ES-I3 (cell line): Measurements from ENCODE around the gene MLKL.

Experiments used
- H3K36me3 ChIP-seq: 2 replicates; pipeline ENCODE4 v1.6.1; 2013; ENCODE audit warnings: mild to moderate bottlenecking, low read length, control low read depth, moderate library complexity; ENCODE audit not compliant: insufficient read depth
- H3K4me1 ChIP-seq: 2 replicates; pipeline ENCODE4 v1.6.1; 2013; ENCODE audit warnings: mild to moderate bottlenecking, control low read depth, low read length; ENCODE audit not compliant: insufficient read depth
- H3K9ac ChIP-seq: 2 replicates; pipeline ENCODE4 v1.6.1; 2013; ENCODE audit warnings: low read depth, mild to moderate bottlenecking, low read length, moderate library complexity
- H3K9me3 ChIP-seq: 2 replicates; pipeline ENCODE4 v1.6.1; 2013; ENCODE audit warnings: mild to moderate bottlenecking, low read length, moderate library complexity; ENCODE audit not compliant: control insufficient read depth, insufficient read depth

The MLKL gene

DNA sequence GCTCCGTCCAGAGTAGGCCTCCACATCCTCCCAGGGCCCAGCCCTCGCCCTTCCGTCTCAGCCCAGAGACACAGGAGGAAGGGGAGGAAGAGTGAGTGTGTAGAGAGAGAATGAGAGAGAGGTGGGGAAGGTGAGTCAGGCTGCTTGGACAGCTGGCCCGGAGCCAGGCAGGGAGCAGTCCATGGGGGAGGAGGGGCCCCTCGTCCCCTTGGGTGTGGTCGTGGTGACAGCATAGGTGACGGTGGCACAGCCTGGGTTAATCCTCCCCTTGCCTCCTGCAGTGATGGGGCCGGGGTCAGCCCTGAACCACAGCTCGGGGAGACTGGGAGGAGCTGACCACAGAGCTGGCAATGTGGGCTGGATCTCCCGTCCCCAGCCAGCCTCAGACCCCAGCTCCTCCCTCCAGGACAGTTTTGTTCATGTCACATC, 37.5 kb upstream of the MLKL start:
- Histone ChIP-seq H3K4me1 (peaks cover 35% of the 10 kb centered on the region), H3K36me3 (no peaks in the 10 kb centered on the region), H3K9me3 (no peaks in the 10 kb centered on the region), H3K9ac (no peak overlapping the region)

- Histone ChIP-seq H3K4me1 (peaks cover 35% of the 10 kb centered on the region), H3K9ac (no peak overlapping the region), H3K9me3 (no peaks in the 10 kb centered on the region), H3K36me3 (no peaks in the 10 kb centered on the region)
These were observed 36.9 kb upstream of the MLKL start for GRCh38 chr16:74737521-74737920.

DNA sequence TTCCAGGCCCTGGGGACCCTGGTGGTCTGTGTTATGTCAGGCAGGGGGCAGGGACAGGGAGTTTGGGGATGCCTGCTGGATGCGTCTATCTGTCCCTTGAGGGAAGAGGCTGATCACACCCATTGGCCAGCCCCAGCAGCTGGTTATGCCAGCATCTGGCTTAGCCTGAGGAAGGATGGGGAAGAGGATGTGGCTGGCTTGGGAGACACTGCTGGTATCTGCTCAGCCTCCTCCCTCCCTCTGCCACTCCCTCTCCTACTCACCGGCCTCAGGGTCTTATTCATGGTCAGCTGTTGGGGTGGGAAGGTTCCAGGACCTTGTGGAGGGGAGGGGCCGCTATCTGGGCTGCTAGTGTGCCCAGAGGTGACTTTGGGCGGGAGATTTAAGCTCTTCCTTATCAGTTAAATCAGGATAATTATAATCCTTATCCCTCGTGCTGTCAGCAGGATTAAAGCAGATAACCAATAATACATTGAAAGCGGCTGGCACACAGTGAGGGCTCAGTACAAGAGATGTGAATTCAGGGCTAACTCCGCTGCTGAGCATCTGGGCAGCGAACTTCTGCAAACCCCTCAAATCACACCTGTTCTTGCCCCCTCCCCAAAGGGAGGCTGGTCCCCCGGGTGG, 36.0 kb upstream of the MLKL start:
- H3K9ac ChIP-seq = no peak overlapping the region
- no peaks in the 10 kb centered on the region for H3K36me3 ChIP-seq
- H3K9me3 ChIP-seq = no peaks in the 10 kb centered on the region
- peaks cover 30% of the 10 kb centered on the region for H3K4me1 ChIP-seq

GRCh38 chr16:74735554-74735953, 34.9 kb upstream of the MLKL start:
- Histone ChIP-seq H3K9me3 (no peaks in the 10 kb centered on the region), H3K36me3 (no peaks in the 10 kb centered on the region), H3K9ac (no peak overlapping the region), H3K4me1 (peaks cover 31% of the 10 kb centered on the region)

- Histone ChIP-seq H3K9me3 (no peaks in the 10 kb centered on the region), H3K9ac (no peak overlapping the region), H3K36me3 (no peaks in the 10 kb centered on the region), H3K4me1 (peaks cover 36% of the 10 kb centered on the region)
These were observed 34.4 kb upstream of the MLKL start for GRCh38 chr16:74735162-74735452.

DNA sequence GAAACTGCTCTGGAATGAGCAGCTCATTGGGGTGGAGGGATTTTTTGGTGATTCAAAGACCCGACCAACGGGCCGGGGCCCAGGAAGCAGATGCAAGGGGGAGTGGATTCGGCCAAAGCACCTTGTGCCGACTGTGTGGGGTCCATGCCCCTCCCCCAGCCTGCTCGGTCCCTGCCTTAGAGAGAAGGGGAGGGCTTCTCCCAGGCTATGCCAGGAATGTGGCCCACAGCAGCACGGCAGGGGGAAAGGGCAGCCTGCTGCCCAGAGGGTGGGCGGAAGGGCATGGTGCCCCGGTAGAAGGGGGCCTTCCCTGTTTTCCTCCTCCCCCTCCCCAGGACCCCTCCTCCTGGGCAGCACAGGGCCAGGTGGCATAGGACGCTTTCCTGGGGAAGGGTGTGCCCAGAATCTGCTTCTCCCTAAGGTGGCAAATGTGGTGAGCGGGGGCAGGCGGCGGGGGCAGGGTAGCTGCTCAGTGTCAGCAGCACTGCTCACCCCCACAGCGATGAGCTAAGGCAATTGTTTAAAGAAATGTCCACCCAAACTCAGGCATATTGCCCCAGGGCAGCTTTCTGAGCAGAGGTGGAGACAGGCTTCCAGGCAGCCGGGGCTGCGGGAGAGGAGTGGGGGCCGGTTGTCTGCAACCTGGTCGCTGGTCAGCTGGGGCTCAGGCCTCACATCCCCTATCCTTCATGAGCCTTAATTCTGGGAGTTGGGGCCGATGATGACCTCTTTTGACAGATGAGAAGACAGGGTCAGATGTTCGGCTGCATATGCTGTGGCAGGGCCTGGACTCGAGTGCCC, 33.9 kb upstream of the MLKL start:
- Histone ChIP-seq H3K9me3 (no peaks in the 10 kb centered on the region), H3K9ac (no peak overlapping the region), H3K4me1 (peaks cover 41% of the 10 kb centered on the region), H3K36me3 (no peaks in the 10 kb centered on the region)

DNA sequence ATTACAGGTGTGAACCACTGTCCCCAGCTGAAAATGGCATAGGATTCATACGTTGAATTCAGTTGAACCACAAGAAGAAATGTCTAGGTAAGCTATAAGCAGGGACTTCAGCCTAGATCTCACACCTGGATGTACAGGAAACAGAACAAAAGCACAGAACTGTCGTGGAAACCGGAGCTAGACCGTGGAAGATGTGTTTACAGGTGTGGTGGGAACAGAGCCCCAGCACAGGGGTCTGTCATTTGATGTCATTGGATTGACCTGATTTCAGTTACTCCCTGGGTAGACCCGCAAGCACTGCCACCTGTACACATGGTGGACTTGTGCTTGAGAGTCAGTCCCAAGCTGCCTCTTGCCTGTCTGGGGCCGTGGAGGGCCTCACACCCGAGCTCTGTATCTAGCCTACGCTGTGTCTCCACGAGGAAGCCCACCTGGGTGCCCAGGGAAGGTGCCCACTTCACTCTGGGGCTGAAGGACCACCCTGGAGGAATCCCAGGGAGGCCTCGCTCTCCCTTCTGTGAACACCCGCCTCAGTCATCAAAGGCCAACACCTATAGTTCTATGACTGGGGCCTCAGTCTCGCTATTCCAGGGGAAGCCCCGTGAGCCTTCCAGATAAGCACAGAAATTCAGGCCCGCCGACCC, 32.2 kb upstream of the MLKL start:
- Histone ChIP-seq H3K9me3 (no peaks in the 10 kb centered on the region), H3K36me3 (no peaks in the 10 kb centered on the region), H3K4me1 (peaks cover 36% of the 10 kb centered on the region), H3K9ac (no peak overlapping the region)

DNA sequence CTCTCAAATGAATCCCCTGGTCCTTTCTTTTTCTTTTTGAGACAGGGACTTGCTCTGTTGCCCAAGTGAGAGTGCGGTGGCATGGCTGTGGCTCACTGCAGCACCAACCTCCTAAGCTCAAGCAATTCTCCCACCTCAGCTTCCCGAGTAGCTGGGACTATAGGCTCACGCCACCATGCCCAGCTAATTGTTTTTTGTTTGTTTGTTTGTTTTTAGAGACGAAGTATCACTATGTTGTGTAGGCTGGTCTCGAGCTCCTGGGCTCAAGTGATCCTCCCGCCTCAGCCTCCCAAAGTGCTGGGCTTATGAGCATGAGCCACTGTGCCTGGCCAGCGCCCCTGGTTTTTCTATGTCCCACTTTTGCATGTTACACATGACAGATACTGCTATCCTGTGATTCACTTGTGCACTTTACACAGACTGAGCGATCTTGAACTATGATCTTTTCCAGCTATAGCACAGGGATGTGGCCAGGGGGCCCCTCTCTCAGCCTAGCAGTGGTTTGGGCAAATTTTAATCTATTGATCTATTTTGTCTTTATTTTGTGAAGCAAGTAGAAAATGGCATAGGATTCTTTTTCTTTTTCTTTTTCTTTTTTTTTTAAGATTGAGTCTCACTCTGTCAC, 31.3 kb upstream of the MLKL start:
- Histone ChIP-seq H3K9ac (no peak overlapping the region), H3K36me3 (no peaks in the 10 kb centered on the region), H3K9me3 (no peaks in the 10 kb centered on the region), H3K4me1 (peaks cover 28% of the 10 kb centered on the region)

GRCh38 chr16:74729783-74730683, 29.4 kb upstream of the MLKL start:
- no peak overlapping the region for H3K9ac ChIP-seq
- H3K4me1 ChIP-seq = peaks cover 27% of the 10 kb centered on the region
- H3K9me3 ChIP-seq = no peaks in the 10 kb centered on the region

GRCh38 chr16:74727903-74728302, 27.2 kb upstream of the MLKL start:
- H3K9ac ChIP-seq = no peak overlapping the region
- H3K9me3 ChIP-seq = no peaks in the 10 kb centered on the region
- peaks cover 16% of the 10 kb centered on the region for H3K4me1 ChIP-seq
- no peaks in the 10 kb centered on the region for H3K36me3 ChIP-seq

More at GRCh38 chr16:74729783-74730683, 29.4 kb upstream of the MLKL start:
- no peaks in the 10 kb centered on the region for H3K36me3 ChIP-seq

- H3K9me3 ChIP-seq = no peaks in the 10 kb centered on the region
- no peak overlapping the region for H3K9ac ChIP-seq
- H3K36me3 ChIP-seq = no peaks in the 10 kb centered on the region
- peaks cover 16% of the 10 kb centered on the region for H3K4me1 ChIP-seq
These were observed 26.1 kb upstream of the MLKL start for GRCh38 chr16:74726716-74727115.

DNA sequence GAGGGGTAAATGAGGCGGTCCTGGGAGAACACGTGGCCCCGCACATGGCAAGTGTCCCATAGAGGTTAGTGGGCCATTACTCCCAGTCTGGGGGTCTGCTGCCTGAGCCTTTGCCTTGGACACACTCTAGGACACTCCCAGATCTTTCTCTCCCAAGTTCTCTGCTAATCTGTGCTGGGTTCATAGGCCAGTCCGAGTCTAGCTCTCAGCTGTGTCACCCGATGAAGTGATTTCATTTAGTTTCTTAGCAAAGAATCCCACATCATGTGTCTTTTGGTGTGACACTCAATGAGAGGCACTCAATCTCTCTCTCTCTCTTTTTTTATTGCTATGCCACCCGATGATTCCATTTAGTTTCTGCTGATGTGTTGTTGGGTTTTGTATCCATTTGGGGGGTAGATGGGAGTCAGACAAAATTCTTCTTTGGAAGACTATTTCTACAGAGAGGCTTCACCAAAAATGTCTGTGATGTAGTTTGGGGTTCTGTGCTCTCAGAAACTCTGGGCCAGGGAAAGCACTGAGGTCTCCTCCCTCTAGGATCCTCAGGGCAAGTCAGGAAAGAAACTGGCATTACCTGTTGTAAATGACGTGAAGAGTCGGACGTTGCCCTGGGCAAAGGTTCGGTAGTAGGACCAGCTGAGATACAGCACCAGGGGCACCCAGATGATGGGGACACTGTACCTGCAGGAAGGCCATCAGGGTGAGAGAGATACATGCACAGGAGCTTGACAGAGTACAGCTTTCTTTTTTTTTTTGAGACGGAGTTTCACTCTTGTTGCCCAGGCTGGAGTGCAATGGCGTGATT, 25.2 kb upstream of the MLKL start:
- no peaks in the 10 kb centered on the region for H3K9me3 ChIP-seq
- no peak overlapping the region for H3K9ac ChIP-seq
- peaks cover 16% of the 10 kb centered on the region for H3K4me1 ChIP-seq
- no peaks in the 10 kb centered on the region for H3K36me3 ChIP-seq

- Histone ChIP-seq H3K9me3 (no peaks in the 10 kb centered on the region), H3K9ac (no peak overlapping the region), H3K36me3 (no peaks in the 10 kb centered on the region), H3K4me1 (peaks cover 8% of the 10 kb centered on the region)
These were observed 24.3 kb upstream of the MLKL start for GRCh38 chr16:74724820-74725549.
